ENCODE results near the gene UST.
"Not testable (repeated sequence)": the region's sequence is repeated elsewhere in the genome, so short reads cannot be mapped to it uniquely, and the experiment has no call there.

UST gene

GRCh38 chr6:148898376-148899014 lies 151.7 kb downstream of the UST start:
- DNase-seq, result no peak

GRCh38 chr6:148904896-148905870 lies 158.4 kb downstream of the UST start:
- DNase-seq, result no peak
- TF ChIP-seq GATA1 (IDR thresholded peaks at IDR 0.05; ENCODE audit: low read depth, low read length) (no peak), POLR2A (IDR thresholded peaks at IDR 0.05; ENCODE audit: low read length) (no peak)

More at GRCh38 chr6:148898376-148899014, 151.7 kb downstream of the UST start:
- no peak for TF ChIP-seq GATA1 (IDR thresholded peaks at IDR 0.05; ENCODE audit: low read depth, low read length)
- TF ChIP-seq POLR2A (IDR thresholded peaks at IDR 0.05; ENCODE audit: low read length), result no peak

GRCh38 chr6:148905901-148906300 lies 159.1 kb downstream of the UST start:
- no peak for DNase-seq
- no peak for TF ChIP-seq POLR2A (IDR thresholded peaks at IDR 0.05; ENCODE audit: low read length)
- TF ChIP-seq GATA1 (IDR thresholded peaks at IDR 0.05; ENCODE audit: low read depth, low read length), result no peak

GRCh38 chr6:148906386-148906785 lies 159.6 kb downstream of the UST start:
- no peak for TF ChIP-seq GATA1 (IDR thresholded peaks at IDR 0.05; ENCODE audit: low read depth, low read length)
- no peak for TF ChIP-seq POLR2A (IDR thresholded peaks at IDR 0.05; ENCODE audit: low read length)
- DNase-seq, result no peak

GRCh38 chr6:148907573-148907972 lies 160.7 kb downstream of the UST start:
- TF ChIP-seq POLR2A (IDR thresholded peaks at IDR 0.05; ENCODE audit: low read length) (no peak), GATA1 (IDR thresholded peaks at IDR 0.05; ENCODE audit: low read depth, low read length) (no peak)
- no peak for DNase-seq

GRCh38 chr6:148912252-148912651 lies 165.4 kb downstream of the UST start:
- TF ChIP-seq POLR2A (IDR thresholded peaks at IDR 0.05; ENCODE audit: low read length) (no peak), GATA1 (IDR thresholded peaks at IDR 0.05; ENCODE audit: low read depth, low read length) (no peak)
- no peak for DNase-seq

GRCh38 chr6:148915810-148916209 lies 169.0 kb downstream of the UST start:
- TF ChIP-seq GATA1 (IDR thresholded peaks at IDR 0.05; ENCODE audit: low read depth, low read length), result no peak
- TF ChIP-seq POLR2A (IDR thresholded peaks at IDR 0.05; ENCODE audit: low read length), result no peak
- no peak for DNase-seq

GRCh38 chr6:148916485-148916884 lies 169.7 kb downstream of the UST start:
- DNase-seq, result not testable (repeated sequence)

GRCh38 chr6:148924226-148925012 lies 177.6 kb downstream of the UST start:
- TF ChIP-seq POLR2A (IDR thresholded peaks at IDR 0.05; ENCODE audit: low read length), result no peak
- TF ChIP-seq GATA1 (IDR thresholded peaks at IDR 0.05; ENCODE audit: low read depth, low read length), result no peak
- DNase-seq, result no peak

GRCh38 chr6:148925701-148926100 lies 178.9 kb downstream of the UST start:
- DNase-seq, result no peak
- no peak for TF ChIP-seq GATA1 (IDR thresholded peaks at IDR 0.05; ENCODE audit: low read depth, low read length)
- TF ChIP-seq POLR2A (IDR thresholded peaks at IDR 0.05; ENCODE audit: low read length), result no peak

- DNase-seq, result no peak
- no peak for TF ChIP-seq GATA1 (IDR thresholded peaks at IDR 0.05; ENCODE audit: low read depth, low read length)
- TF ChIP-seq POLR2A (IDR thresholded peaks at IDR 0.05; ENCODE audit: low read length), result no peak
Observed at GRCh38 chr6:148926478-148926877, 179.6 kb downstream of the UST start.

- TF ChIP-seq POLR2A (IDR thresholded peaks at IDR 0.05; ENCODE audit: low read length) (no peak), GATA1 (IDR thresholded peaks at IDR 0.05; ENCODE audit: low read depth, low read length) (no peak)
- no peak for DNase-seq
Observed at GRCh38 chr6:148927586-148927985, 180.8 kb downstream of the UST start.

GRCh38 chr6:148928811-148929210 lies 182.0 kb downstream of the UST start:
- DNase-seq, result no peak
- TF ChIP-seq POLR2A (IDR thresholded peaks at IDR 0.05; ENCODE audit: low read length) (no peak), GATA1 (IDR thresholded peaks at IDR 0.05; ENCODE audit: low read depth, low read length) (no peak)

GRCh38 chr6:148932208-148932607 lies 185.4 kb downstream of the UST start:
- no peak for TF ChIP-seq POLR2A (IDR thresholded peaks at IDR 0.05; ENCODE audit: low read length)
- TF ChIP-seq GATA1 (IDR thresholded peaks at IDR 0.05; ENCODE audit: low read depth, low read length), result no peak
- DNase-seq, result no peak

Measured in erythroblast (primary cell).